Measurements from ENCODE around the gene C2orf81. TPM values are rescaled to one million over a fixed set of nuclear protein-coding genes. Genes with fewer than 3 reads are reported as not detected.

C2orf81 gene
- total and polyA plus RNA-seq, 4 donors: 0.08 to 0.44 (median 0.29) TPM

GRCh38 chr2:74414881-74415761 lies 6.3 kb downstream of the C2orf81 start:
- Histone ChIP-seq H3K9me3 (ENCODE audit: control insufficient read depth in 4 of 4, low read length in 3 of 4) (no peaks in the 10 kb centered on the region), H3K4me1 (ENCODE audit: control insufficient read depth in 4 of 4, insufficient read depth in 4 of 4, low read length in 3 of 4) (peaks cover 0 to 13% (median 11%) of the 10 kb centered on the region in 4 donors), H3K36me3 (ENCODE audit: control insufficient read depth in 4 of 4, insufficient read depth in 3 of 4, low read depth in 1 of 4, low read length in 3 of 4) (no peaks in the 10 kb centered on the region), H3K9ac (ENCODE audit: low read depth in 1 of 2, low read length in 2 of 2) (no peak overlapping the region), H3K27ac (ENCODE audit: low read depth in 1 of 2, low read length in 2 of 2) (no peak overlapping the region), H3K4me3 (ENCODE audit: low read depth in 1 of 3, low read length in 3 of 3) (peak overlapping the region in 2 of 3 donors; percentile 39 to 45), H3K27me3 (ENCODE audit: control insufficient read depth in 4 of 4, insufficient read depth in 4 of 4, low read length in 3 of 4) (peaks cover 0 to 7% (median 0%) of the 10 kb centered on the region in 4 donors)
- DNase-seq (ENCODE audit: low spot score): no peak
- TF ChIP-seq CTCF (IDR thresholded peaks at IDR 0.05; ENCODE audit: low read depth, low read length, missing input control) (peak; percentile 15), RAD21 (IDR thresholded peaks at IDR 0.05) (peak in 1 of 2 donors; percentile 31), GABPA (IDR thresholded peaks at IDR 0.05 in 1 of 2, conservative IDR thresholded peaks at IDR 0.05 in 1 of 2) (no peak), FOXA1 (IDR thresholded peaks at IDR 0.05) (no peak), FOXA2 (IDR thresholded peaks at IDR 0.05) (no peak), JUND (IDR thresholded peaks at IDR 0.05) (no peak), ATF3 (IDR thresholded peaks at IDR 0.05) (no peak)
- WGBS: 16% methylated on average over 66 of the region's 66 CpGs

- TF ChIP-seq GABPA (IDR thresholded peaks at IDR 0.05 in 1 of 2, conservative IDR thresholded peaks at IDR 0.05 in 1 of 2) (no peak), HNF4G (IDR thresholded peaks at IDR 0.05) (no peak), RAD21 (IDR thresholded peaks at IDR 0.05) (no peak), REST (IDR thresholded peaks at IDR 0.05) (no peak), FOXA2 (IDR thresholded peaks at IDR 0.05) (no peak), EGR1 (IDR thresholded peaks at IDR 0.05; ENCODE audit: low read depth in 2 of 2) (no peak), HNF4A (conservative IDR thresholded peaks at IDR 0.05) (no peak), NR2F2 (IDR thresholded peaks at IDR 0.05) (no peak), CTCF (IDR thresholded peaks at IDR 0.05; ENCODE audit: low read depth, low read length, missing input control) (no peak), YY1 (IDR thresholded peaks at IDR 0.05) (no peak), RXRA (IDR thresholded peaks at IDR 0.05) (no peak), JUND (IDR thresholded peaks at IDR 0.05) (no peak), SP1 (IDR thresholded peaks at IDR 0.05) (no peak), FOXA1 (IDR thresholded peaks at IDR 0.05) (no peak), MAX (IDR thresholded peaks at IDR 0.05) (no peak), ATF3 (IDR thresholded peaks at IDR 0.05) (no peak), ZBTB33 (IDR thresholded peaks at IDR 0.05) (no peak)
- H3K27me3 ChIP-seq (ENCODE audit: control insufficient read depth in 4 of 4, insufficient read depth in 4 of 4, low read length in 3 of 4): peaks cover 0 to 7% (median 0%) of the 10 kb centered on the region in 4 donors
- no peak overlapping the region for H3K9ac ChIP-seq (ENCODE audit: low read depth in 1 of 2, low read length in 2 of 2)
- no peaks in the 10 kb centered on the region for H3K9me3 ChIP-seq (ENCODE audit: control insufficient read depth in 4 of 4, low read length in 3 of 4)
- H3K36me3 ChIP-seq (ENCODE audit: control insufficient read depth in 4 of 4, insufficient read depth in 3 of 4, low read depth in 1 of 4, low read length in 3 of 4): no peaks in the 10 kb centered on the region
- DNase-seq (ENCODE audit: low spot score): no peak
- 75% methylated on average over 19 of the region's 19 CpGs for whole genome bisulfite sequencing
- H3K4me1 ChIP-seq (ENCODE audit: control insufficient read depth in 4 of 4, insufficient read depth in 4 of 4, low read length in 3 of 4): peaks cover 0 to 13% (median 11%) of the 10 kb centered on the region in 4 donors
- H3K27ac ChIP-seq (ENCODE audit: low read depth in 1 of 2, low read length in 2 of 2): no peak overlapping the region
- H3K4me3 ChIP-seq (ENCODE audit: low read depth in 1 of 3, low read length in 3 of 3): no peak overlapping the region
These were observed 7.0 kb downstream of the C2orf81 start for GRCh38 chr2:74414441-74414840.

Data from liver (tissue), 9 donors.